ENCODE measurements around the gene EIF4EBP3. TPM values are rescaled to one million over a fixed set of nuclear protein-coding genes. Genes with fewer than 3 reads are reported as not detected.

Gene EIF4EBP3
- total RNA-seq = 10 to 100 TPM; 13.9 to 15.5 TPM

GRCh38 chr5:140547508-140548299, at the start of gene EIF4EBP3:
EIF4EBP3 (plus strand) TSS chr5:140547662; CDS start chr5:140547738, 76 bp downstream.
- Mint-ChIP-seq H3K4me1 (peaks cover 46% of the 10 kb centered on the region), H3K9me3 (no peaks in the 10 kb centered on the region), H3K4me3 (peak within 1 kb of the TSS; percentile 88), H3K27ac (peak within 1 kb of the TSS; percentile 97), H3K36me3 (peaks cover 51% of the 10 kb centered on the region), H3K27me3 (no peaks in the 10 kb centered on the region)
- DNase-seq = peak; percentile 86

GRCh38 chr5:140497897-140498296, 49.6 kb upstream of the EIF4EBP3 start:
- H3K4me3 Mint-ChIP-seq = no peak overlapping the region
- no peaks in the 10 kb centered on the region for H3K4me1 Mint-ChIP-seq
- H3K27me3 Mint-ChIP-seq = no peaks in the 10 kb centered on the region
- H3K36me3 Mint-ChIP-seq = peaks cover 10% of the 10 kb centered on the region
- no peak for DNase-seq
- H3K9me3 Mint-ChIP-seq = no peaks in the 10 kb centered on the region
- H3K27ac Mint-ChIP-seq = peak overlapping the region; percentile 30

GRCh38 chr5:140498591-140498990, 48.9 kb upstream of the EIF4EBP3 start:
- H3K9me3 Mint-ChIP-seq = no peaks in the 10 kb centered on the region
- H3K4me1 Mint-ChIP-seq = no peaks in the 10 kb centered on the region
- peaks cover 9% of the 10 kb centered on the region for H3K36me3 Mint-ChIP-seq
- H3K27ac Mint-ChIP-seq = no peak overlapping the region
- H3K4me3 Mint-ChIP-seq = no peak overlapping the region
- H3K27me3 Mint-ChIP-seq = no peaks in the 10 kb centered on the region
- no peak for DNase-seq

GRCh38 chr5:140502834-140503233, 44.6 kb upstream of the EIF4EBP3 start:
- H3K4me1 Mint-ChIP-seq = no peaks in the 10 kb centered on the region
- no peak for DNase-seq

GRCh38 chr5:140509898-140510297, 37.6 kb upstream of the EIF4EBP3 start:
- DNase-seq = no peak
- H3K27me3 Mint-ChIP-seq = no peaks in the 10 kb centered on the region
- H3K9me3 Mint-ChIP-seq = no peaks in the 10 kb centered on the region
- no peak overlapping the region for H3K4me3 Mint-ChIP-seq
- no peak overlapping the region for H3K27ac Mint-ChIP-seq
- H3K4me1 Mint-ChIP-seq = no peaks in the 10 kb centered on the region
- H3K36me3 Mint-ChIP-seq = peaks cover 20% of the 10 kb centered on the region

More at GRCh38 chr5:140502834-140503233, 44.6 kb upstream of the EIF4EBP3 start:
- Mint-ChIP-seq H3K36me3 (peaks cover 7% of the 10 kb centered on the region), H3K27ac (no peak overlapping the region), H3K9me3 (no peaks in the 10 kb centered on the region), H3K4me3 (no peak overlapping the region), H3K27me3 (no peaks in the 10 kb centered on the region)

- no peak for DNase-seq
- peaks cover 35% of the 10 kb centered on the region for H3K36me3 Mint-ChIP-seq
Observed at GRCh38 chr5:140513124-140513523, 34.3 kb upstream of the EIF4EBP3 start.

GRCh38 chr5:140524003-140524402, 23.5 kb upstream of the EIF4EBP3 start:
- Mint-ChIP-seq H3K27ac (peak overlapping the region; percentile 32), H3K9me3 (peaks cover 4% of the 10 kb centered on the region), H3K4me1 (no peaks in the 10 kb centered on the region), H3K4me3 (no peak overlapping the region), H3K36me3 (peaks cover 11% of the 10 kb centered on the region), H3K27me3 (no peaks in the 10 kb centered on the region)
- DNase-seq = no peak

More at GRCh38 chr5:140513124-140513523, 34.3 kb upstream of the EIF4EBP3 start:
- Mint-ChIP-seq H3K27me3 (no peaks in the 10 kb centered on the region), H3K4me1 (no peaks in the 10 kb centered on the region), H3K27ac (no peak overlapping the region), H3K9me3 (no peaks in the 10 kb centered on the region), H3K4me3 (no peak overlapping the region)

GRCh38 chr5:140540227-140540626, 7.2 kb upstream of the EIF4EBP3 start:
- H3K4me3 Mint-ChIP-seq = no peak overlapping the region
- no peaks in the 10 kb centered on the region for H3K27me3 Mint-ChIP-seq
- no peak for DNase-seq
- peaks cover 10% of the 10 kb centered on the region for H3K4me1 Mint-ChIP-seq
- H3K9me3 Mint-ChIP-seq = no peaks in the 10 kb centered on the region
- H3K36me3 Mint-ChIP-seq = peaks cover 23% of the 10 kb centered on the region
- H3K27ac Mint-ChIP-seq = no peak overlapping the region

DNA sequence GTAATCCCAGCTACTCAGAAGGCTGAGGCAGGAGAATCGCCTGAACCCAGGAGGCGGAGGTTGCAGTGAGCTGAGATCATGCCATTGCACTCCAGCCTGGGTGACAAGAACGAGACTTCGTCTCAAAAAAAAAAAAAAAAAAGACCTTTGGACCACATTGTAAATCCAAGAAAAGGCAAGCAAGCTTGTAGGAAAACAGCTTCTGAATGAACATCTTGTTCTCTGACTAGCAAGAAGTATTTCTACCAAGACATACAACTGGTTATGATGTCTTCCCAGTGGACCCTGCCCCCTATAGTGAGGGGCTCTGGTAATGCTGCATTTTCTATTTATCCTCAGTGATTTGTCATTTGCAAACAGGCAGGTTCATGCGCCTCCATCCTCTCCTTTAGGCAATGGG, 4.5 kb upstream of the EIF4EBP3 start:
- H3K9me3 Mint-ChIP-seq = no peaks in the 10 kb centered on the region
- H3K4me3 Mint-ChIP-seq = no peak overlapping the region
- H3K4me1 Mint-ChIP-seq = peaks cover 16% of the 10 kb centered on the region
- H3K27me3 Mint-ChIP-seq = no peaks in the 10 kb centered on the region
- no peak for DNase-seq
- H3K36me3 Mint-ChIP-seq = peaks cover 27% of the 10 kb centered on the region
- no peak overlapping the region for H3K27ac Mint-ChIP-seq

GRCh38 chr5:140544986-140545385, 2.5 kb upstream of the EIF4EBP3 start:
- Mint-ChIP-seq H3K9me3 (no peaks in the 10 kb centered on the region), H3K4me3 (no peak overlapping the region), H3K27me3 (no peaks in the 10 kb centered on the region), H3K27ac (no peak overlapping the region), H3K36me3 (peaks cover 37% of the 10 kb centered on the region), H3K4me1 (peaks cover 31% of the 10 kb centered on the region)
- DNase-seq = no peak

GRCh38 chr5:140545606-140546005, 1.9 kb upstream of the EIF4EBP3 start:
- Mint-ChIP-seq H3K4me1 (peaks cover 36% of the 10 kb centered on the region), H3K27me3 (no peaks in the 10 kb centered on the region), H3K27ac (no peak overlapping the region), H3K9me3 (no peaks in the 10 kb centered on the region), H3K4me3 (no peak overlapping the region), H3K36me3 (peaks cover 43% of the 10 kb centered on the region)
- DNase-seq = no peak

DNA sequence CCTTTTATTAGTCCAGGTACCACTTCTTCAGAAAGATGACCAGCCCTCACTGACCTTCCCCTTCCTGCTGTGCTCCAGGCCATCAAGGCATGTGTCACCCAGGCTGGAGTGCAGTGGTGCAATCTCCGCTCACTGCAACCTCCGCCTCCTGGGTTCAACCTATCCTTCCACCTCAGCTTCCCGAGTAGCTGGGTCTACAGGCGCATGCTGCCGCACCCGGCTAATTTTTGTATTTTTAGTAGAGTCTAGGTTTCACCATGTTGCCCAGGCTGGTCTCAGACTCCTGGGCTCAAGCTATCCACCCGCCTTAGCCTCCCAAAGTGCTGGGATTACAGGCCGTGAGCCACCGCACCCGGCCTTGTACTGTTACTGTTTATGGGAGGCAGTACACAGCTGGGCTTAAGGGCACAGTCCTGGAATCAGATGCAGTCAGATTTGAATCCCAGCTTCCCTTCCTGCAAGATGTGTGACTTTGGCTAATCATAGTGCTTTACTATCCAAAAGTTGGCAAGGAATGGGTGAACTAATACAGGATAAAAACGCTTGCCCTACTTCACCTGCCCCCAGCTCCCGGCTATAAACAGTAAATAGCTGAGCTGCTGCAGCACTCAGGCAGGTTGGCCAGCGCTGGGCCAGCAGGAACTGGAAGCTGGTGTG, 483 bp upstream of the EIF4EBP3 start:
- DNase-seq = no peak
- peaks cover 42% of the 10 kb centered on the region for H3K4me1 Mint-ChIP-seq
- no peaks in the 10 kb centered on the region for H3K27me3 Mint-ChIP-seq
- peak overlapping the region; percentile 97 for H3K27ac Mint-ChIP-seq
- peak overlapping the region; percentile 88 for H3K4me3 Mint-ChIP-seq
- peaks cover 48% of the 10 kb centered on the region for H3K36me3 Mint-ChIP-seq
- no peaks in the 10 kb centered on the region for H3K9me3 Mint-ChIP-seq

DNA sequence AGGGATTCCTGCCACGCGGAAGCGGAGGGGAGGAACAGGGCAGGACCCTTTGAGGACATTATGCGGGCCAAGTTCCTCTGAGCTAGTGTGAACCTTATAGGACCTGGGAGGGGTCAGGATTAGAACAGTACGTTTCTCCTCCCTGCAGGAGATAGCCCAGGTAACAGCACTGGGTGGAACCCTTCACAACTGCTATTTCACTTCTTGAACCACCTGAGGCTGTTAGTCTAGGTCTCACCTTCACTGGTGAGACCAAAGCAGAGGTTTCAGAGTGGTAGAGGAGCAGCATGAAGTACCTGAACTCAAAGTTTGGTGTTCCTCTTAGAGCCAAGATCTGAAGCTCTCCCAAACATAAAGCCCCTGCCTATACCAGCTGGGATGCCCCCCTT, 832 bp downstream of the EIF4EBP3 start:
- DNase-seq = no peak
- H3K36me3 Mint-ChIP-seq = peaks cover 55% of the 10 kb centered on the region
- peak overlapping the region; percentile 88 for H3K4me3 Mint-ChIP-seq
- H3K9me3 Mint-ChIP-seq = no peaks in the 10 kb centered on the region
- H3K4me1 Mint-ChIP-seq = peaks cover 52% of the 10 kb centered on the region
- no peaks in the 10 kb centered on the region for H3K27me3 Mint-ChIP-seq
- H3K27ac Mint-ChIP-seq = peak overlapping the region; percentile 97

GRCh38 chr5:140548791-140549190, 1.3 kb downstream of the EIF4EBP3 start:
- Mint-ChIP-seq H3K36me3 (peaks cover 57% of the 10 kb centered on the region), H3K9me3 (no peaks in the 10 kb centered on the region), H3K27me3 (no peaks in the 10 kb centered on the region), H3K27ac (peak overlapping the region; percentile 97), H3K4me3 (peak overlapping the region; percentile 88), H3K4me1 (peaks cover 57% of the 10 kb centered on the region)
- DNase-seq = no peak

GRCh38 chr5:140549237-140550144, 2.0 kb downstream of the EIF4EBP3 start:
- DNase-seq = no peak
- Mint-ChIP-seq H3K4me1 (peaks cover 64% of the 10 kb centered on the region), H3K4me3 (peak overlapping the region; percentile 50), H3K27ac (peak overlapping the region; percentile 97), H3K36me3 (peaks cover 57% of the 10 kb centered on the region), H3K9me3 (no peaks in the 10 kb centered on the region), H3K27me3 (no peaks in the 10 kb centered on the region)
